HEK293 (cell line): ENCODE results near the gene CCL4.

Source experiments
- CTCF ChIA-PET: fragments of 350-600 bp; formaldehyde crosslinking; extraction: SDS; loops from one replicate; lab custom pipeline; 2021; ENCODE audit warnings: antibody characterized with exemption; lab: Yijun Ruan, JAX
- POLR2A ChIA-PET: fragments of 300-600 bp; formaldehyde crosslinking; extraction: SDS; loops from one replicate; lab custom pipeline; 2020; ENCODE audit warnings: antibody characterized with exemption, inconsistent platforms; lab: Yijun Ruan, JAX
- H3K27ac ChIP-seq: fragments of 200-500 bp; sonication (Bioruptor generic); 2 replicates; pipeline ENCODE4 v1.5.1; 2014; ENCODE audit warnings: low read depth, low read length, control low read depth, inconsistent platforms; ENCODE audit errors: extremely low read depth
- H3K36me3 ChIP-seq, 2 experiments: fragments of 200-500 bp in 1 of 2; sonication (Bioruptor generic) in 1 of 2; 1 replicate in 1 of 2; 2 replicates in 1 of 2; pipeline ENCODE4 v1.5.1; 2014 to 2017; ENCODE audit warnings: inconsistent platforms in 2 of 2, low read length in 2 of 2; ENCODE audit not compliant: control insufficient read depth in 2 of 2, insufficient read depth in 1 of 2
- H3K4me1 ChIP-seq: fragments of 200-500 bp; sonication (Bioruptor generic); 2 replicates; pipeline ENCODE4 v1.5.1; 2014; ENCODE audit warnings: mild to moderate bottlenecking, low read length, inconsistent platforms; ENCODE audit not compliant: control insufficient read depth, insufficient read depth
- H3K4me3 ChIP-seq: 2 replicates; pipeline ENCODE4 v1.5.1; 2011; ENCODE audit warnings: low read depth, mild to moderate bottlenecking, control low read depth, low read length, moderate library complexity
- H3K9me3 ChIP-seq: fragments of 200-500 bp; sonication (Bioruptor generic); 2 replicates; pipeline ENCODE4 v1.5.1; 2014; ENCODE audit warnings: low read depth, low read length, inconsistent platforms; ENCODE audit not compliant: control insufficient read depth, insufficient read depth
- IKZF3 ChIP-seq: fragments of 450-650 bp; IDR thresholded peaks from 2 replicates; pipeline ENCODE4 v1.5.0; 2018; ENCODE audit warnings: missing biosample characterization, mild to moderate bottlenecking, missing genetic modification characterization, moderate library complexity
- TSHZ1 ChIP-seq: fragments of 450-650 bp; formaldehyde crosslinking; IDR thresholded peaks from 2 replicates; pipeline ENCODE4 v1.5.1; 2016; ENCODE audit warnings: missing biosample characterization, missing genetic modification characterization, borderline replicate concordance
- YY1 ChIP-seq: fragments of 450-650 bp; formaldehyde crosslinking; IDR thresholded peaks from 2 replicates; pipeline ENCODE4 v1.5.1; 2018; ENCODE audit warnings: missing biosample characterization, missing genetic modification characterization
- ZBTB21 ChIP-seq: fragments of 450-650 bp; formaldehyde crosslinking; IDR thresholded peaks from 2 replicates; pipeline ENCODE4 v1.5.1; 2017; ENCODE audit warnings: missing biosample characterization, missing genetic modification characterization
- ZNF311 ChIP-seq: fragments of 450-650 bp; formaldehyde crosslinking; IDR thresholded peaks from 2 replicates; pipeline ENCODE4 v1.5.1; 2017; ENCODE audit warnings: missing biosample characterization, missing genetic modification characterization, borderline replicate concordance
- ZNF449 ChIP-seq: fragments of 450-650 bp; formaldehyde crosslinking; IDR thresholded peaks from 2 replicates; pipeline ENCODE4 v1.5.1; 2017; ENCODE audit warnings: missing biosample characterization, mild to moderate bottlenecking, missing genetic modification characterization, moderate library complexity
- ZNF473 ChIP-seq: fragments of 450-650 bp; formaldehyde crosslinking; IDR thresholded peaks from 2 replicates; pipeline ENCODE4 v1.5.1; 2017; ENCODE audit warnings: missing biosample characterization, missing genetic modification characterization
- ZNF639 ChIP-seq: fragments of 450-650 bp; formaldehyde crosslinking; IDR thresholded peaks from 2 replicates; pipeline ENCODE4 v1.5.1; 2016; ENCODE audit warnings: missing biosample characterization, missing genetic modification characterization
- ZNF645 ChIP-seq: fragments of 450-650 bp; formaldehyde crosslinking; IDR thresholded peaks from 2 replicates; pipeline ENCODE4; 2016; ENCODE audit warnings: missing biosample characterization, missing genetic modification characterization
- ZNF791 ChIP-seq: fragments of 450-650 bp; formaldehyde crosslinking; IDR thresholded peaks from 2 replicates; pipeline ENCODE4 v1.5.1; 2016; ENCODE audit warnings: missing biosample characterization, missing genetic modification characterization
- ZNF837 ChIP-seq: fragments of 450-650 bp; formaldehyde crosslinking; IDR thresholded peaks from 2 replicates; pipeline ENCODE4 v1.5.1; 2016; ENCODE audit warnings: missing biosample characterization, missing genetic modification characterization
- ZXDB ChIP-seq: fragments of 450-650 bp; formaldehyde crosslinking; IDR thresholded peaks from 2 replicates; pipeline ENCODE4 v1.5.1; 2016; ENCODE audit warnings: missing biosample characterization, missing genetic modification characterization
- TF ChIP-seq, protein P1 (sequence below): fragments of 450-650 bp; formaldehyde crosslinking; IDR thresholded peaks from 2 replicates; pipeline ENCODE4 v1.5.1; 2016; ENCODE audit warnings: missing biosample characterization, missing genetic modification characterization, low read depth
- TF ChIP-seq, protein P2 (sequence below): IDR thresholded peaks from 2 replicates; pipeline ENCODE4 v1.6.1; 2011; ENCODE audit warnings: mild to moderate bottlenecking, low read depth, low read length, borderline replicate concordance
- TF ChIP-seq, protein P3 (sequence below): fragments of 450-650 bp; formaldehyde crosslinking; IDR thresholded peaks from 2 replicates; pipeline ENCODE4 v1.5.1; 2016; ENCODE audit warnings: missing biosample characterization, missing genetic modification characterization
- TF ChIP-seq, protein P4 (sequence below): fragments of 450-650 bp; formaldehyde crosslinking; IDR thresholded peaks from 2 replicates; pipeline ENCODE4 v1.5.1; 2016; ENCODE audit warnings: missing biosample characterization, missing genetic modification characterization
- TF ChIP-seq, protein P5 (sequence below): fragments of 450-650 bp; IDR thresholded peaks from 2 replicates; pipeline ENCODE4 v1.5.1; 2018; ENCODE audit warnings: missing biosample characterization, missing genetic modification characterization

CCL4 gene

DNA sequence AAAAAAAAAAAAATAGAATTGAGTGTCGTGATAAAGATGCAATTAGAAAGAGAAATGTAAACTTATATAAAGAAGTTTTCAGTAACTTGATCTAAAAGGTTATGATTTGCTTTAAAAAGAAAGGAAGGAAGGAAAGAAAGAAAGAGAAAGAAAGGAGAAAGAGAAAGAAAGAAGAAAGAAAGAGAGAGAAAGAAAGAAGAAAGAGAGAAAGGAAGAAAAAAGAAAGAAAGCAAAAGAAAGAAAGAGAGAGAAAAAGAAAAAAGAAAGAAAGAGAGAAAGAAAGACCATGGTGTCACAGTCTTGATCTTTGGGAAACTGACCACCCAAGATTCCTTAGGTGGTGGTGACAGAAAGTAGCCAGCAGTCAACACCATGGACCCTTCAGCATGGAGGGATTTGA, 9.4 kb upstream of the CCL4 start (continued):
- TF ChIP-seq, protein P1, sequence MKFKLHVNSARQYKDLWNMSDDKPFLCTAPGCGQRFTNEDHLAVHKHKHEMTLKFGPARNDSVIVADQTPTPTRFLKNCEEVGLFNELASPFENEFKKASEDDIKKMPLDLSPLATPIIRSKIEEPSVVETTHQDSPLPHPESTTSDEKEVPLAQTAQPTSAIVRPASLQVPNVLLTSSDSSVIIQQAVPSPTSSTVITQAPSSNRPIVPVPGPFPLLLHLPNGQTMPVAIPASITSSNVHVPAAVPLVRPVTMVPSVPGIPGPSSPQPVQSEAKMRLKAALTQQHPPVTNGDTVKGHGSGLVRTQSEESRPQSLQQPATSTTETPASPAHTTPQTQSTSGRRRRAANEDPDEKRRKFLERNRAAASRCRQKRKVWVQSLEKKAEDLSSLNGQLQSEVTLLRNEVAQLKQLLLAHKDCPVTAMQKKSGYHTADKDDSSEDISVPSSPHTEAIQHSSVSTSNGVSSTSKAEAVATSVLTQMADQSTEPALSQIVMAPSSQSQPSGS (tag by site-specific recombination), result no peak
- TF ChIP-seq ZNF473 (tag by site-specific recombination), result no peak
- TF ChIP-seq, protein P2, sequence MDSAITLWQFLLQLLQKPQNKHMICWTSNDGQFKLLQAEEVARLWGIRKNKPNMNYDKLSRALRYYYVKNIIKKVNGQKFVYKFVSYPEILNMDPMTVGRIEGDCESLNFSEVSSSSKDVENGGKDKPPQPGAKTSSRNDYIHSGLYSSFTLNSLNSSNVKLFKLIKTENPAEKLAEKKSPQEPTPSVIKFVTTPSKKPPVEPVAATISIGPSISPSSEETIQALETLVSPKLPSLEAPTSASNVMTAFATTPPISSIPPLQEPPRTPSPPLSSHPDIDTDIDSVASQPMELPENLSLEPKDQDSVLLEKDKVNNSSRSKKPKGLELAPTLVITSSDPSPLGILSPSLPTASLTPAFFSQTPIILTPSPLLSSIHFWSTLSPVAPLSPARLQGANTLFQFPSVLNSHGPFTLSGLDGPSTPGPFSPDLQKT, result no peak

DNA sequence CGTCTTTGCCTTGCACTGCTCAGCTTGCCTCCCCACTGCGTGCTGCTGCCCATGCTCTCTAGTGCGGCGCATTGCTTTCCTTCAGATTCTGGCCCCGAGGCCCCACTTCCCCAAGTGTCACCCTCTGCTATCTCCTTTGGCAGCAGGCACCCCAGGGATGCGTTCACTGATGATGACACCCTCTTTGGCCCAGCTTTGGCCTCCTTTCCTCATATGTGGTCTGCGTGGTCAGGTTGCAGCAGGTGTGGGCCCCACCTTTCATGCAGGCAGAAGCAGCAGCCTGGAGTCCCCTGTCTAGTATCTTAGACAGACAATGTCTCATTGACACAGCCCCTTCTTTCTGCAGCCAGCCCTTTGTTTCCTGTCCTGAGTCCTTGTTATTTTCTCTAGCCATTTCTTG, 8.9 kb upstream of the CCL4 start:
- no peak for TF ChIP-seq TSHZ1 (tag by site-specific recombination)
- TF ChIP-seq ZXDB (tag by site-specific recombination), result no peak
- TF ChIP-seq IKZF3 (tag by site-specific recombination), result no peak
- TF ChIP-seq, protein P3, sequence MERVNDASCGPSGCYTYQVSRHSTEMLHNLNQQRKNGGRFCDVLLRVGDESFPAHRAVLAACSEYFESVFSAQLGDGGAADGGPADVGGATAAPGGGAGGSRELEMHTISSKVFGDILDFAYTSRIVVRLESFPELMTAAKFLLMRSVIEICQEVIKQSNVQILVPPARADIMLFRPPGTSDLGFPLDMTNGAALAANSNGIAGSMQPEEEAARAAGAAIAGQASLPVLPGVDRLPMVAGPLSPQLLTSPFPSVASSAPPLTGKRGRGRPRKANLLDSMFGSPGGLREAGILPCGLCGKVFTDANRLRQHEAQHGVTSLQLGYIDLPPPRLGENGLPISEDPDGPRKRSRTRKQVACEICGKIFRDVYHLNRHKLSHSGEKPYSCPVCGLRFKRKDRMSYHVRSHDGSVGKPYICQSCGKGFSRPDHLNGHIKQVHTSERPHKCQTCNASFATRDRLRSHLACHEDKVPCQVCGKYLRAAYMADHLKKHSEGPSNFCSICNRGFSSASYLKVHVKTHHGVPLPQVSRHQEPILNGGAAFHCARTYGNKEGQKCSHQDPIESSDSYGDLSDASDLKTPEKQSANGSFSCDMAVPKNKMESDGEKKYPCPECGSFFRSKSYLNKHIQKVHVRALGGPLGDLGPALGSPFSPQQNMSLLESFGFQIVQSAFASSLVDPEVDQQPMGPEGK (tag by site-specific recombination), result no peak
- TF ChIP-seq ZNF311, result no peak
- no peak for TF ChIP-seq ZNF645 (tag by site-specific recombination)
- TF ChIP-seq ZNF639, result no peak
- TF ChIP-seq, protein P4, sequence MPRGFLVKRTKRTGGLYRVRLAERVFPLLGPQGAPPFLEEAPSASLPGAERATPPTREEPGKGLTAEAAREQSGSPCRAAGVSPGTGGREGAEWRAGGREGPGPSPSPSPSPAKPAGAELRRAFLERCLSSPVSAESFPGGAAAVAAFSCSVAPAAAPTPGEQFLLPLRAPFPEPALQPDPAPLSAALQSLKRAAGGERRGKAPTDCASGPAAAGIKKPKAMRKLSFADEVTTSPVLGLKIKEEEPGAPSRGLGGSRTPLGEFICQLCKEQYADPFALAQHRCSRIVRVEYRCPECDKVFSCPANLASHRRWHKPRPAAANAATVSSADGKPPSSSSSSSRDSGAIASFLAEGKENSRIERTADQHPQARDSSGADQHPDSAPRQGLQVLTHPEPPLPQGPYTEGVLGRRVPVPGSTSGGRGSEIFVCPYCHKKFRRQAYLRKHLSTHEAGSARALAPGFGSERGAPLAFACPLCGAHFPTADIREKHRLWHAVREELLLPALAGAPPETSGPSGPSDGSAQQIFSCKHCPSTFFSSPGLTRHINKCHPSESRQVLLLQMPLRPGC (tag by site-specific recombination), result no peak
- no peak for TF ChIP-seq ZBTB21 (tag by site-specific recombination)
- no peak for TF ChIP-seq YY1 (tag by site-specific recombination)
- no peak for TF ChIP-seq ZNF837 (tag by site-specific recombination)
- TF ChIP-seq ZNF449, result no peak
- TF ChIP-seq, protein P5, sequence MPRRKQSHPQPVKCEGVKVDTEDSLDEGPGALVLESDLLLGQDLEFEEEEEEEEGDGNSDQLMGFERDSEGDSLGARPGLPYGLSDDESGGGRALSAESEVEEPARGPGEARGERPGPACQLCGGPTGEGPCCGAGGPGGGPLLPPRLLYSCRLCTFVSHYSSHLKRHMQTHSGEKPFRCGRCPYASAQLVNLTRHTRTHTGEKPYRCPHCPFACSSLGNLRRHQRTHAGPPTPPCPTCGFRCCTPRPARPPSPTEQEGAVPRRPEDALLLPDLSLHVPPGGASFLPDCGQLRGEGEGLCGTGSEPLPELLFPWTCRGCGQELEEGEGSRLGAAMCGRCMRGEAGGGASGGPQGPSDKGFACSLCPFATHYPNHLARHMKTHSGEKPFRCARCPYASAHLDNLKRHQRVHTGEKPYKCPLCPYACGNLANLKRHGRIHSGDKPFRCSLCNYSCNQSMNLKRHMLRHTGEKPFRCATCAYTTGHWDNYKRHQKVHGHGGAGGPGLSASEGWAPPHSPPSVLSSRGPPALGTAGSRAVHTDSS (tag by site-specific recombination), result no peak
- TF ChIP-seq ZNF791 (tag by site-specific recombination), result no peak
- CTCF ChIA-PET, result no interaction called here
- no peaks in the 10 kb centered on the region for H3K36me3 ChIP-seq
- H3K4me3 ChIP-seq, result no peak overlapping the region
- no peaks in the 10 kb centered on the region for H3K4me1 ChIP-seq
- H3K27ac ChIP-seq, result no peak overlapping the region
- POLR2A ChIA-PET, result no interaction called here
- no peaks in the 10 kb centered on the region for H3K9me3 ChIP-seq
